B cell (primary cell): ENCODE measurements around the gene TSPAN15.

Experiments used
- EZH2 ChIP-seq: IDR thresholded peaks from 2 replicates; pipeline ENCODE4 v1.6.1; 2012; ENCODE audit warnings: borderline replicate concordance, low read depth, mild to moderate bottlenecking, moderate library complexity, low read length; ENCODE audit not compliant: insufficient read depth, poor library complexity, severe bottlenecking
- TF ChIP-seq, protein P1 (sequence below): fragments of 200-600 bp; IDR thresholded peaks from one replicate; pipeline ENCODE4 v1.8.0; 2022; ENCODE audit warnings: antibody characterized with exemption, mild to moderate bottlenecking

DNA sequence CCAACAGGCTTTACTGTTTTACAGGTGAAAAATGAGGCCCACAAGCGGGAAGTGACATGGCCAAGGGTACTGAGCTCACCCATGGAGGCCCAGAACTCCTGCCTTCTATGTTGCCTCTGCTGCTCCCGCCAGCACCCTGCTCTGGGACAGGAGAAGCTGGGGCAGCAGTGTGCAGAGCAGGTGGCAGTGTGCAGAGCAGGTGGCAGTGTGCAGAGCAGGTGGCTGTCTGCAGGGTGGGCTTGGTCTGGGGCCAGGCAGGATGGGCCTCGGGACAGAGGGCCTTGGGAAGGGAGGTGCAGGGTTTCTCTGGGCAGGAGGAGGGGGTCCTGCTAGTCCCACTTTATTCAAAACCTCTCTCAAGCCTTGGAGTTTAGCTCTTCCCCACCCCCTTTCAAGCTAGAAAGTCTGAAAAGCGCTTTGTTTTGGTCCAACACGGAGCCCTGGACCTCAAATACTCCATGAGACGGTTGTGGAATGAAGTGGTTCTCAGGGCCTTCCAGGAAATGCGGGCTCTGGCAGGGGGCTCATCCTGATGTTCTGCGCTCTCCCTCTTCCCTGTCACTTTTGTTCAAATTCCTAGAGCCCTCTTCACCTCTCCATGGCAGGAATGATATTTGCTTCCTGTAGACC is 26.8 kb downstream of the TSPAN15 start:
- TF ChIP-seq, protein P1, sequence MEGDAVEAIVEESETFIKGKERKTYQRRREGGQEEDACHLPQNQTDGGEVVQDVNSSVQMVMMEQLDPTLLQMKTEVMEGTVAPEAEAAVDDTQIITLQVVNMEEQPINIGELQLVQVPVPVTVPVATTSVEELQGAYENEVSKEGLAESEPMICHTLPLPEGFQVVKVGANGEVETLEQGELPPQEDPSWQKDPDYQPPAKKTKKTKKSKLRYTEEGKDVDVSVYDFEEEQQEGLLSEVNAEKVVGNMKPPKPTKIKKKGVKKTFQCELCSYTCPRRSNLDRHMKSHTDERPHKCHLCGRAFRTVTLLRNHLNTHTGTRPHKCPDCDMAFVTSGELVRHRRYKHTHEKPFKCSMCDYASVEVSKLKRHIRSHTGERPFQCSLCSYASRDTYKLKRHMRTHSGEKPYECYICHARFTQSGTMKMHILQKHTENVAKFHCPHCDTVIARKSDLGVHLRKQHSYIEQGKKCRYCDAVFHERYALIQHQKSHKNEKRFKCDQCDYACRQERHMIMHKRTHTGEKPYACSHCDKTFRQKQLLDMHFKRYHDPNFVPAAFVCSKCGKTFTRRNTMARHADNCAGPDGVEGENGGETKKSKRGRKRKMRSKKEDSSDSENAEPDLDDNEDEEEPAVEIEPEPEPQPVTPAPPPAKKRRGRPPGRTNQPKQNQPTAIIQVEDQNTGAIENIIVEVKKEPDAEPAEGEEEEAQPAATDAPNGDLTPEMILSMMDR, result no peak
- TF ChIP-seq EZH2, result no peak
